Measurements from ENCODE around the gene BCL2L12. TPM values are rescaled to one million over a fixed set of nuclear protein-coding genes. Genes with fewer than 3 reads are reported as not detected.
A peak's percentile ranks its signal among the peaks of the same experiment; 100 is the strongest.

The BCL2L12 gene
- total and polyA plus RNA-seq, 2 of the 13 experiments (the other 11 are each of a cell fraction or from before 2014, with no cell fraction given): 26.8 to 40.8 TPM

- Histone ChIP-seq H3K9ac (ENCODE audit: insufficient read depth, low read depth, low read length) (peak overlapping the region; percentile 95), H3K27me3 (ENCODE audit: control insufficient read depth in 1 of 2, insufficient read depth in 2 of 2, low read length in 2 of 2) (no peaks in the 10 kb centered on the region), H3K27ac (ENCODE audit: extremely low read length, insufficient read depth, low read length) (peak overlapping the region; percentile 95), H3K36me3 (replicated peaks in 1 of 2; ENCODE audit: control insufficient read depth in 1 of 2, insufficient read depth in 2 of 2, low read length in 2 of 2) (peaks cover 0 to 12% of the 10 kb centered on the region in 2 experiments; a peak in 3 of 5 replicates), H4K20me1 (ENCODE audit: insufficient read depth, low read length) (peaks cover 36% of the 10 kb centered on the region), H3K79me2 (ENCODE audit: insufficient read depth, low read length) (peaks cover 38% of the 10 kb centered on the region), H3K4me2 (ENCODE audit: low read depth, low read length) (no peak overlapping the region; the same call in 1 of the 2 replicates), H3K4me3 (replicated peaks in 1 of 3; ENCODE audit: insufficient read depth in 1 of 3, low read depth in 2 of 3, low read length in 3 of 3) (peak overlapping the region; percentile 92 to 99 (median 99); a peak in 5 of 6 replicates), H3K4me1 (ENCODE audit: insufficient read depth, low read length) (peaks cover 43% of the 10 kb centered on the region), H3K9me3 (ENCODE audit: low read length) (no peaks in the 10 kb centered on the region), H2AFZ (ENCODE audit: low read length) (no peak overlapping the region)
- intact Hi-C loops (cut with micrococcal nuclease; ENCODE audit: unreplicated experiment) (loop anchor here (2.0 to 5.0 kb wide), 2 partner anchors 35 to 96 kb away; partner anchors contain the start of genes NOSIP, PRRG2, RRAS and SCAF1), in situ Hi-C loops (cut with HindIII; ENCODE audit: extremely low pct_ligation_motif_present, low pct_unique_long_range_greater_than_20kb) (loop anchor here (10.0 kb wide), 1 partner anchor 82 kb away; the partner anchor contains the start of gene PRR12)
- no TSS peak for BruUV-seq (replicated peaks)
- FAIRE-seq (peak; percentile 99), ATAC-seq (peak; percentile 81), DNase-seq (ENCODE audit: low spot score) (peak; percentile 99)
- CTCF ChIA-PET (ENCODE audit: low intra/inter-chr PET ratio, low total read pairs): interaction anchor here (0.6 kb wide), 1 partner anchor 33 kb away, joined by 3 read pairs; no protein-coding TSS in a partner anchor
- WGBS (ENCODE audit: low lambda C conversion rate): 0% methylated on average over 22 of the region's 34 CpGs
- POLR2A ChIA-PET: interaction anchor here (0.6 to 3.8 kb wide), 35 partner anchors 9 to 683 kb away, joined by 3 to 77 read pairs (median 4); partner anchors contain the start of genes ADM5, AKT1S1, AP2A1 and BCL2L12
- peak; percentile 67 for TF ChIP-seq CHD2 (IDR thresholded peaks at IDR 0.05; ENCODE audit: low read depth, low read length)
- no peak for TF ChIP-seq ZNF503 (CRISPR knock-in tag; IDR thresholded peaks at IDR 0.05)
- peak; percentile 40; the same call in 1 of the 2 replicates for TF ChIP-seq PAXIP1 (CRISPR knock-in tag; conservative IDR thresholded peaks at IDR 0.05)
- TF ChIP-seq NCOA1 (CRISPR knock-in tag; IDR thresholded peaks at IDR 0.05): no peak
- peak; percentile 62; the same call in 1 of the 2 replicates for TF ChIP-seq RFX5 (IDR thresholded peaks at IDR 0.05; ENCODE audit: low read depth, low read length)
- no peak for TF ChIP-seq ZNF121 (CRISPR knock-in tag; IDR thresholded peaks at IDR 0.05)
- peak; percentile 77 for TF ChIP-seq ZMYM4 (CRISPR knock-in tag; IDR thresholded peaks at IDR 0.05)
- no peak for TF ChIP-seq PCBP2 (optimal IDR thresholded peaks at IDR 0.05; ENCODE audit: low read depth, low read length, poor library complexity, severe bottlenecking)
- TF ChIP-seq TBX2 (CRISPR knock-in tag; IDR thresholded peaks at IDR 0.05; ENCODE audit: borderline replicate concordance): peak; percentile 64
- peak; percentile 50; the same call in 1 of the 2 replicates for TF ChIP-seq GMEB1 (CRISPR knock-in tag; IDR thresholded peaks at IDR 0.05; ENCODE audit: borderline replicate concordance)
- 0 out of 2 replicates have a peak, but pooled peaks have one; percentile 13 for TF ChIP-seq KMT2B (CRISPR knock-in tag; IDR thresholded peaks at IDR 0.05)
- no peak for TF ChIP-seq ZNF569 (CRISPR knock-in tag; IDR thresholded peaks at IDR 0.05; ENCODE audit: borderline replicate concordance)
- TF ChIP-seq ZNF232 (CRISPR knock-in tag; IDR thresholded peaks at IDR 0.05; ENCODE audit: borderline replicate concordance): no peak
- peak; percentile 29; the same call in 1 of the 2 replicates for TF ChIP-seq PCBP1 (IDR thresholded peaks at IDR 0.05; ENCODE audit: borderline replicate concordance, low read depth, low read length)
- no peak for TF ChIP-seq GTF2F1 (IDR thresholded peaks at IDR 0.05; ENCODE audit: low read length)
Observed at GRCh38 chr19:49676784-49677230, 11.1 kb downstream of the BCL2L12 start.

All from HepG2 (cell line).